Muscle layer of colon (tissue), 2 donors: ENCODE results near the gene PSMD14.
A peak's percentile ranks its signal among the peaks of the same experiment; 100 is the strongest.

ENCODE experiments used
- H3K27ac ChIP-seq: one replicate; pipeline ENCODE4 v1.7.0; 2013; ENCODE audit warnings: low read depth, mild to moderate bottlenecking, low read length, moderate library complexity
- H3K27me3 ChIP-seq, 2 donors: one replicate each; pipeline ENCODE4 v1.7.0; 2013; ENCODE audit warnings: low read length in 2 of 2, mild to moderate bottlenecking in 2 of 2; ENCODE audit not compliant: insufficient read depth in 2 of 2, control insufficient read depth in 1 of 2
- H3K36me3 ChIP-seq: one replicate; pipeline ENCODE4 v1.7.0; 2013; ENCODE audit warnings: mild to moderate bottlenecking, low read length; ENCODE audit not compliant: insufficient read depth
- H3K4me1 ChIP-seq: one replicate; pipeline ENCODE4 v1.7.0; 2013; ENCODE audit warnings: mild to moderate bottlenecking, low read length; ENCODE audit not compliant: insufficient read depth
- H3K4me3 ChIP-seq, 2 donors: one replicate each; pipeline ENCODE4 v1.7.0; 2013; ENCODE audit warnings: low read length in 2 of 2, low read depth in 1 of 2, mild to moderate bottlenecking in 1 of 2, moderate library complexity in 1 of 2
- H3K9ac ChIP-seq: one replicate; pipeline ENCODE4 v1.7.0; 2013; ENCODE audit warnings: low read length
- H3K9me3 ChIP-seq: one replicate; pipeline ENCODE4 v1.7.0; 2013; ENCODE audit warnings: mild to moderate bottlenecking, low read length
- donor health status: abdominal sarcoma.
- donor health status: Adenocarcinoma of cecum.

The PSMD14 gene

GRCh38 chr2:161388146-161388779 is 80.0 kb downstream of the PSMD14 start:
- no peaks in the 10 kb centered on the region for H3K27me3 ChIP-seq
- H3K4me1 ChIP-seq, result no peaks in the 10 kb centered on the region
- H3K36me3 ChIP-seq, result no peaks in the 10 kb centered on the region
- no peak overlapping the region for H3K27ac ChIP-seq
- H3K9ac ChIP-seq, result no peak overlapping the region
- no peak overlapping the region for H3K4me3 ChIP-seq
- H3K9me3 ChIP-seq, result no peaks in the 10 kb centered on the region

GRCh38 chr2:161391737-161392506 is 83.7 kb downstream of the PSMD14 start:
- H3K36me3 ChIP-seq, result peaks cover 10% of the 10 kb centered on the region
- H3K27me3 ChIP-seq, result no peaks in the 10 kb centered on the region
- no peak overlapping the region for H3K4me3 ChIP-seq
- no peaks in the 10 kb centered on the region for H3K9me3 ChIP-seq
- no peak overlapping the region for H3K27ac ChIP-seq
- no peaks in the 10 kb centered on the region for H3K4me1 ChIP-seq
- H3K9ac ChIP-seq, result no peak overlapping the region

GRCh38 chr2:161400076-161400475 is 91.9 kb downstream of the PSMD14 start:
- Histone ChIP-seq H3K36me3 (peaks cover 17% of the 10 kb centered on the region), H3K4me3 (no peak overlapping the region), H3K9me3 (no peaks in the 10 kb centered on the region), H3K4me1 (no peaks in the 10 kb centered on the region), H3K9ac (no peak overlapping the region), H3K27ac (no peak overlapping the region), H3K27me3 (no peaks in the 10 kb centered on the region)

- H3K4me1 ChIP-seq, result no peaks in the 10 kb centered on the region
- H3K36me3 ChIP-seq, result peaks cover 4% of the 10 kb centered on the region
- H3K27ac ChIP-seq, result no peak overlapping the region
- no peaks in the 10 kb centered on the region for H3K27me3 ChIP-seq
- H3K9ac ChIP-seq, result no peak overlapping the region
- no peak overlapping the region for H3K4me3 ChIP-seq
- H3K9me3 ChIP-seq, result no peaks in the 10 kb centered on the region
These were observed 94.1 kb downstream of the PSMD14 start for GRCh38 chr2:161402297-161402696.

DNA sequence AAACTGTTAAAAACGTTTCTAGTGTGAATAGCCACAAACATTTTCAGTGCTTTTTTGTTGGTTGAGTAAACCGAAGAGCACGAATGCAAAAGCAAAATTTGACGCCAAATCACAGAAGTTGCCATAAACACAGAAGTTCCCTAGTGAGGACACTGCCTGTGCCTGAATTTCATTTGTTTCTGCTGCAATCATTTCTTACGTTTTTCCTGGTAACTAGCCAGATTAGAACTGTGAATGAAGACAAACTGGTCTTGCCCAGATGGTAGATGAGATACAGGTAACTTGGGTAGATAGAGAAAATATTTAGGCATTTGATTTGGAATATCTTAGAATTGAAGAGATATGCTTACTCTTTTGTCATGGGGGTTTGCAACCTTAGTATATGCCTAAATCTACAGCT is 98.1 kb downstream of the PSMD14 start:
- Histone ChIP-seq H3K9me3 (no peaks in the 10 kb centered on the region), H3K4me1 (no peaks in the 10 kb centered on the region), H3K36me3 (no peaks in the 10 kb centered on the region)

DNA sequence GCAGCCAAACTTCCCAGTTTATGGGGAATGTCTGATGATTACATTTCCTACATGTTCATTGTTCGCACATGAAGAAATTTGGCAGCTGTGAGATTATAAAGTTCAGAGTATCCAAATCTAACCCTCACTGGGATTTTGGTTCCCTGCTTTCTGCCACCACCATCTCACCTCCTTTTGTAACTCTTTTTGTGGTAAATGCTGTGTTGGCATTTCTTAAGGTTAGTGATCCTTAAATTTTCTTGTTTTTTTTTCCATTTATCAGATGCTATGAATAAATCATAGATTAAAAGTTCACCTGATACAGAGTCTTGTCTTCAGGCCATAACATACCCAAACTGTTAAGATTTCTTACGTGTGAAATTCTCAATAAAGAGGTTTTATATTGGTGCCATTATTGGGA is 99.4 kb downstream of the PSMD14 start:
- no peak overlapping the region for H3K9ac ChIP-seq
- no peaks in the 10 kb centered on the region for H3K27me3 ChIP-seq
- H3K27ac ChIP-seq, result no peak overlapping the region
- no peaks in the 10 kb centered on the region for H3K4me1 ChIP-seq
- H3K9me3 ChIP-seq, result no peaks in the 10 kb centered on the region
- no peak overlapping the region for H3K4me3 ChIP-seq
- no peaks in the 10 kb centered on the region for H3K36me3 ChIP-seq

More for the DNA sequence above, 98.1 kb downstream of the PSMD14 start:
- H3K4me3 ChIP-seq, result no peak overlapping the region
- no peak overlapping the region for H3K9ac ChIP-seq
- H3K27me3 ChIP-seq, result no peaks in the 10 kb centered on the region
- H3K27ac ChIP-seq, result no peak overlapping the region

DNA sequence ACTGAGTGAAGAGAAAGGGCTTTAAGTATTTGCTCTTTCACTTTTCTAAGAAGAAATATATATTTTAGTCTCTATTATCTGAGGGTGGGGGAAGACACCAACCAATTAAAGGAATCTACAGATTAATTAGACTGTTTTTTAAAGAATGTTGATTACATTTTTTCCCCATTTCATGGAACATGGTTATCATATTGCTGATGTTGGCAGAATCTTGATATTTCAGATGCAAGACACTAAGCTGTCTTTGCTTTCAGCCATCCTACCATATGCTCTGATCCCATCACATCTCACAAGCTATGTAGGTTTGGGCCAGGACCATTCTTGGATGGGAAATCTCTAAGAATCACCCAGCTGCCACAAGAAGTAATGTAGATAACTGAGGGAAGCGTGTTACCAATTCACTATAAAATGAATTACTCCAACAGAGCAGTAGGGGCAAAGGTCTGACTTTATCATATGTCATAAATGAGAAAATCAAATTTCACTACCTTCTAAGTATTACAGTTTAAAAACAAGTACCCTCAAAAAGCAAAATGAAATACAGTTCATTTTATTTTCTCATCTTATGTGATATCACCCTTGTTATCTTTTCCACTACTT is 101.2 kb downstream of the PSMD14 start:
- no peaks in the 10 kb centered on the region for H3K9me3 ChIP-seq
- H3K27ac ChIP-seq, result no peak overlapping the region
- no peaks in the 10 kb centered on the region for H3K4me1 ChIP-seq
- H3K4me3 ChIP-seq, result no peak overlapping the region
- H3K36me3 ChIP-seq, result no peaks in the 10 kb centered on the region
- H3K27me3 ChIP-seq, result peaks cover 0 to 4% of the 10 kb centered on the region in 2 donors
- no peak overlapping the region for H3K9ac ChIP-seq

DNA sequence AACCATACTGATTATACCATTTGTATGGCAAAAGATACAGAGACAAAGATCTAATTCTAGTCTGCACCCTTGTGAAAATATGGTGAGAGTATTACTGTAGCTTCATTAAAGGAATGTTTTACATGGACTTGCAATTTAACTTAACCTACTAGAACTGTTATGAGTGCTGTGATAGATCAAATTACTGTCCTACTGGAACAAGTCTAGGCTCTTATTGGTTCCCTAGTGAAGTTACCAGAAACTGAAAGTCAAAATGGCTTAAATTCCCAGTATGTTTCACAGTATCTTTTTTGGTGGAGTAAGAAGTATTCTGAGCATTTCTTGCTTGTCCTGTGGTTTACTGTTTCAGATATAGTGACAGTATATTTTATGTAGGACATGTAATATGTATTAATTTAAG is 104.1 kb downstream of the PSMD14 start:
- Histone ChIP-seq H3K27ac (no peak overlapping the region), H3K4me3 (no peak overlapping the region), H3K9ac (no peak overlapping the region), H3K27me3 (peaks cover 25 to 33% of the 10 kb centered on the region in 2 donors), H3K36me3 (no peaks in the 10 kb centered on the region), H3K4me1 (peaks cover 13% of the 10 kb centered on the region), H3K9me3 (peaks cover 3% of the 10 kb centered on the region)

DNA sequence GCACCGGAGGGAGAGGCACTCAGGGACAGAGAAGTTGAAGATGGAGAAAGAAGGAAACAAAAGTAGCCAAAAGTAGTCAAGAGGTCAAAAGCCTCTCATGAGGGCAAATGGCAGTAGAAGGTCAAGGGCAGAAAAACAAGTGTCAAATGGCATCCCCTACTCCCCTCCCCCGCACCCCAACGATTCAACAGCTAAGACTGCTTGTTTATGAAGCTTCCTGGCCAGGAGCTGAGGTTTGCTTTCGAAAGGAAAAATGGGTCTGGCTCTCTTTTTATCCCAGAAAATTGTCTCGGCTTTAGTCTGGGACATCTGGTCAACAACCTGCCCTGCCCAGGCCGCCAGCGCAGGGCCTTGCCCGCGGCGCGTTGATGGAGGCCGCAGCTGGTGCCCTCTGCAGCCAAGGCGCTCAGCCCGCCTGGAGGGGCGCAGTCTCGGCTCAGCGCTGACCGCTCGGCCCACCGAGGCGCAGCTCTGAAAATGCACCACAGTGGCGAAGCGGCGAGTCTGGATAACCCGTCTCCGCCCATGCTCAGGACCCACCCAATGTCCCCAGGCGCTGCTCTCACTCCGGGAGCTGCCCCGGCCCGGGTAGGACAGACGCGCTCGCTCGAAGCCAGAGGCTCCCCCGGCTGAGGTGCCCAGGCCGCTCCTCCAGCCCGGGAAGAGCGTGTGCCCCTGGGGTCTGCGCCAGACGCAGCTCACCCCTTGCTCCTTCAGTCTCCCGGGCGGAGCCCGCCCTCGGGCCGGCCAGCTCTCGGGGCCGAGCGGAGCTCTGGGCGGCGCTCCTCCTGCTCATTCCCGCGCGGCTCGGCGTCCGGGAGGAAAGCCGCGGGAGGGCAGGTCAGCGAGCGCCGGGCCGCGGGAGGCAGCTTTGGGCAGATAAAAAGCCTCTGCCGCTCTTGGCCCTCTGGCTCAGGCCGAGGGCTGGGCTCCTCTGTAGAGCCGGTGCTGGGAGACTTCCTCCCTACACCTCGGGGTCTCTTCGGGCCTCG is 106.1 kb downstream of the PSMD14 start:
- peak overlapping the region; percentile 29 to 44 for H3K4me3 ChIP-seq
- H3K4me1 ChIP-seq, result peaks cover 17% of the 10 kb centered on the region
- H3K27ac ChIP-seq, result no peak overlapping the region
- H3K36me3 ChIP-seq, result no peaks in the 10 kb centered on the region
- H3K9me3 ChIP-seq, result peaks cover 3% of the 10 kb centered on the region
- H3K9ac ChIP-seq, result no peak overlapping the region
- H3K27me3 ChIP-seq, result peaks cover 44 to 53% of the 10 kb centered on the region in 2 donors

GRCh38 chr2:161415034-161415986 is 107.1 kb downstream of the PSMD14 start:
- peaks cover 3% of the 10 kb centered on the region for H3K9me3 ChIP-seq
- peaks cover 17% of the 10 kb centered on the region for H3K4me1 ChIP-seq
- peaks cover 54 to 62% of the 10 kb centered on the region in 2 donors for H3K27me3 ChIP-seq
- H3K4me3 ChIP-seq, result peak overlapping the region; percentile 29 to 44
- H3K27ac ChIP-seq, result no peak overlapping the region
- no peak overlapping the region for H3K9ac ChIP-seq
- no peaks in the 10 kb centered on the region for H3K36me3 ChIP-seq
